ENCODE measurements around the gene CTU1. TPM values are rescaled to one million over a fixed set of nuclear protein-coding genes. Genes with fewer than 3 reads are reported as not detected.

CTU1 gene
- polyA plus RNA-seq, 4 donors = 2.8 to 4.7 (median 3.8) TPM

Other genes with a start within 250 kb of the CTU1 start
- under 1 TPM in 2 of 4 donors, not detected in 2; 0.39 to 0.42 TPM for gene KLK2, start 235.0 kb downstream of the CTU1 start, polyA plus RNA-seq (ENCODE audit: insufficient read length in 4 of 4)
- gene KLK4, start 197.0 kb downstream of the CTU1 start, polyA plus RNA-seq (ENCODE audit: insufficient read length in 4 of 4) = not detected
- gene KLK5, start 155.4 kb downstream of the CTU1 start, polyA plus RNA-seq (ENCODE audit: insufficient read length in 4 of 4) = 1 to 10 TPM; 1.2 to 2.5 (median 1.5) TPM
- gene KLK6, start 138.8 kb downstream of the CTU1 start, polyA plus RNA-seq (ENCODE audit: insufficient read length in 4 of 4) = 10 to 100 TPM; 30.9 to 45.1 (median 35.1) TPM
- gene KLK7, start 124.5 kb downstream of the CTU1 start, polyA plus RNA-seq (ENCODE audit: insufficient read length in 4 of 4) = 1 to 10 TPM; 4.3 to 9.0 (median 5.0) TPM
- 1 to 10 TPM in 3 of 4 donors, under 1 TPM in 1; 0.90 to 4.2 (median 2.2) TPM for gene KLK8, start 106.8 kb downstream of the CTU1 start, polyA plus RNA-seq (ENCODE audit: insufficient read length in 4 of 4)
- gene KLK10, start 88.7 kb downstream of the CTU1 start, polyA plus RNA-seq (ENCODE audit: insufficient read length in 4 of 4) = under 1 TPM; 0.13 to 0.48 (median 0.19) TPM
- under 1 TPM; 0.30 to 0.81 (median 0.30) TPM for gene KLK11, start 81.8 kb downstream of the CTU1 start, polyA plus RNA-seq (ENCODE audit: insufficient read length in 4 of 4)
- not detected for gene KLK12, start 73.4 kb downstream of the CTU1 start, polyA plus RNA-seq (ENCODE audit: insufficient read length in 4 of 4)
- under 1 TPM; 0.22 to 0.66 (median 0.38) TPM for gene KLK13, start 43.3 kb downstream of the CTU1 start, polyA plus RNA-seq (ENCODE audit: insufficient read length in 4 of 4)
- under 1 TPM in 2 of 4 donors, not detected in 2; 0.51 to 0.61 TPM for gene KLK14, start 25.5 kb downstream of the CTU1 start, polyA plus RNA-seq (ENCODE audit: insufficient read length in 4 of 4)
- gene SIGLEC9, start 16.5 kb upstream of the CTU1 start, polyA plus RNA-seq (ENCODE audit: insufficient read length in 4 of 4) = 1 to 10 TPM in 3 of 4 donors, under 1 TPM in 1; 0.95 to 2.1 (median 1.5) TPM
- gene SIGLEC7, start 33.9 kb upstream of the CTU1 start, polyA plus RNA-seq (ENCODE audit: insufficient read length in 4 of 4) = 1 to 10 TPM in 1 of 4 donors, under 1 TPM in 3; 0.52 to 1.1 (median 0.70) TPM
- 1 to 10 TPM; 1.4 to 2.6 (median 1.6) TPM for gene CD33, start 116.7 kb upstream of the CTU1 start, polyA plus RNA-seq (ENCODE audit: insufficient read length in 4 of 4)
- gene SIGLECL1, start 142.7 kb upstream of the CTU1 start, polyA plus RNA-seq (ENCODE audit: insufficient read length in 4 of 4) = not detected
- gene IGLON5, start 203.2 kb upstream of the CTU1 start, polyA plus RNA-seq (ENCODE audit: insufficient read length in 4 of 4) = 1 to 10 TPM; 2.9 to 4.5 (median 4.2) TPM
- gene VSIG10L, start 233.7 kb upstream of the CTU1 start, polyA plus RNA-seq (ENCODE audit: insufficient read length in 4 of 4) = 1 to 10 TPM; 4.2 to 5.6 (median 4.6) TPM

All from left renal cortex interstitium (tissue), 4 donors.